Left renal cortex interstitium (tissue), 4 donors: ENCODE data around the gene KRT25. TPM values are rescaled to one million over a fixed set of nuclear protein-coding genes. Genes with fewer than 3 reads are reported as not detected.

Source experiments
- DNase-seq, 4 donors: peaks; one replicate each; pipeline ENCODE4 v3.0.0-alpha.2; 2013; ENCODE audit warnings: low read depth in 4 of 4, low spot score in 2 of 4, missing footprints in 1 of 4
- polyA plus RNA-seq, 4 donors: library from polyadenylated mRNA; unstranded; fragments of 120-200 nt; gene quantifications; one replicate each; pipeline ENCODE4 v1.2.1, GENCODE V29; 2013; ENCODE audit not compliant: insufficient read length in 4 of 4

KRT25 gene
- polyA plus RNA-seq, 4 donors: not detected

DNA sequence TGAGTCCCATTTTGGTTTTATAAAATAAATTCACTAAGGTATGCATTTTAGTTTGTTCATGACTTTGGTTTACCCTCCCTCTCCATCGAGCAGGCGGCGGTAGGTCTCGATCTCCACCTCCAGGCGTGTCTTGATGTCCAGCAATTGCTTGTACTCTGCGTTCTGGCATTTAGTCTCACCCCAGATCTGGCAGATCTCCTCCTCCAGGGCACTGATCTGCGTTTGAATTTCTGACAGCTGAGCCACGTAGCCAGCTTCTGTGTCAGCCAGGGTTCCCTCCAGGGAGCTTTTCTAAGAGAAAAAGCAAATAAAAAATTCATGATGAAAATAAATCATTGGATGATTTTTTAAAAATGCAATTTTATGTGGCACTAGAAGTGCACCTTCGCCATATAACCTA, 55.8 kb downstream of the KRT25 start:
- no peak for DNase-seq

Other genes starting within 250 kb of the KRT25 start
- under 1 TPM; 0.34 to 0.48 (median 0.44) TPM for gene CCR7, start 189.9 kb downstream of the KRT25 start, polyA plus RNA-seq
- 100 to 1,000 TPM; 243 to 283 (median 254) TPM for gene SMARCE1, start 107.5 kb downstream of the KRT25 start, polyA plus RNA-seq
- gene KRT222, start 90.2 kb downstream of the KRT25 start, polyA plus RNA-seq: under 1 TPM; 0.07 to 0.51 (median 0.25) TPM
- not detected for gene KRT24, start 51.6 kb downstream of the KRT25 start, polyA plus RNA-seq
- not detected for gene KRT26, start 16.9 kb upstream of the KRT25 start, polyA plus RNA-seq
- gene KRT27, start 27.2 kb upstream of the KRT25 start, polyA plus RNA-seq: not detected
- not detected for gene KRT28, start 44.6 kb upstream of the KRT25 start, polyA plus RNA-seq
- gene KRT10, start 67.3 kb upstream of the KRT25 start, polyA plus RNA-seq: 10 to 100 TPM; 41.1 to 72.4 (median 42.9) TPM
- under 1 TPM in 1 of 4 donors, not detected in 3; 0.28 TPM for gene KRT12, start 111.9 kb upstream of the KRT25 start, polyA plus RNA-seq
- gene KRT20, start 129.9 kb upstream of the KRT25 start, polyA plus RNA-seq: under 1 TPM in 2 of 4 donors, not detected in 2; 0.20 to 0.24 TPM
- 1 to 10 TPM in 3 of 4 donors, under 1 TPM in 1; 0.57 to 2.3 (median 1.6) TPM for gene KRT23, start 182.3 kb upstream of the KRT25 start, polyA plus RNA-seq
- gene KRT39, start 211.6 kb upstream of the KRT25 start, polyA plus RNA-seq: under 1 TPM in 1 of 4 donors, not detected in 3; 0.09 TPM
- gene KRT40, start 229.0 kb upstream of the KRT25 start, polyA plus RNA-seq: under 1 TPM in 1 of 4 donors, not detected in 3; 0.08 TPM
- not detected for gene KRTAP3-3, start 238.8 kb upstream of the KRT25 start, polyA plus RNA-seq
- not detected for gene KRTAP3-2, start 244.6 kb upstream of the KRT25 start, polyA plus RNA-seq